Measurements from ENCODE around the gene IRAK3. TPM values are rescaled to one million over a fixed set of nuclear protein-coding genes. Genes with fewer than 3 reads are reported as not detected.
A peak's percentile ranks its signal among the peaks of the same experiment; 100 is the strongest.

The IRAK3 gene
- total RNA-seq = 3.0 TPM

GRCh38 chr12:66188584-66189485 lies at the start of gene IRAK3:
TSS of gene IRAK3 (plus strand) at chr12:66189214. CDS start at chr12:66189300, 86 bp downstream.
- peak; percentile 89 for ATAC-seq

GRCh38 chr12:66139328-66139727 lies 49.7 kb upstream of the IRAK3 start:
- no peak for ATAC-seq

- no peak for ATAC-seq
Measured at GRCh38 chr12:66140731-66141130, 48.3 kb upstream of the IRAK3 start.

- no peak for ATAC-seq
Measured at GRCh38 chr12:66141299-66141698, 47.7 kb upstream of the IRAK3 start.

GRCh38 chr12:66142826-66143225 lies 46.2 kb upstream of the IRAK3 start:
- ATAC-seq = no peak

GRCh38 chr12:66143868-66144267 lies 45.1 kb upstream of the IRAK3 start:
- ATAC-seq = no peak

GRCh38 chr12:66144791-66145754 lies 43.9 kb upstream of the IRAK3 start:
- peak; percentile 90 for ATAC-seq

- peak; percentile 61 for ATAC-seq
Measured at GRCh38 chr12:66149702-66150398, 39.2 kb upstream of the IRAK3 start.

GRCh38 chr12:66152732-66153131 lies 36.3 kb upstream of the IRAK3 start:
- no peak for ATAC-seq

- ATAC-seq = no peak
Measured at GRCh38 chr12:66154776-66155175, 34.2 kb upstream of the IRAK3 start.

GRCh38 chr12:66156654-66157053 lies 32.4 kb upstream of the IRAK3 start:
- peak; percentile 61 for ATAC-seq

- ATAC-seq = peak; percentile 24
Measured at GRCh38 chr12:66159123-66159522, 29.9 kb upstream of the IRAK3 start.

- ATAC-seq = no peak
Measured at GRCh38 chr12:66160704-66161103, 28.3 kb upstream of the IRAK3 start.

GRCh38 chr12:66162701-66163100 lies 26.3 kb upstream of the IRAK3 start:
- ATAC-seq = no peak

- no peak for ATAC-seq
Measured at GRCh38 chr12:66163289-66163688, 25.7 kb upstream of the IRAK3 start.

GRCh38 chr12:66164349-66164821 lies 24.6 kb upstream of the IRAK3 start:
- peak; percentile 30 for ATAC-seq

- ATAC-seq = no peak
Measured at GRCh38 chr12:66165141-66165540, 23.9 kb upstream of the IRAK3 start.

GRCh38 chr12:66166561-66166960 lies 22.5 kb upstream of the IRAK3 start:
- no peak for ATAC-seq

GRCh38 chr12:66168410-66168809 lies 20.6 kb upstream of the IRAK3 start:
- no peak for ATAC-seq

GRCh38 chr12:66169221-66170170 lies 19.5 kb upstream of the IRAK3 start, which contains the start of gene TMBIM4:
TSS of gene TMBIM4 (minus strand) at chr12:66169996. CDS start at chr12:66169951, 45 bp downstream.
- ATAC-seq = peak; percentile 95

GRCh38 chr12:66170606-66171005 lies 18.4 kb upstream of the IRAK3 start:
- no peak for ATAC-seq

Measured in esophagus mucosa (tissue), 1 donor.